Uterus (tissue), 2 donors: Measurements from ENCODE around the gene GAREM2.

Experiments used
- CTCF ChIP-seq, 4 experiments: fragments of 200-600 bp in 2 of 4; fragments of 450-650 bp in 2 of 4; sonication (generic) in 2 of 4; IDR thresholded peaks; one replicate each; pipeline ENCODE4 v1.5.1; 2016 to 2019; ENCODE audit warnings: antibody characterized with exemption in 4 of 4, mild to moderate bottlenecking in 2 of 4, moderate library complexity in 1 of 4
- POLR2A ChIP-seq, 2 donors: fragments of 450-650 bp; IDR thresholded peaks; one replicate each; pipeline ENCODE4 v1.6.1; 2016; ENCODE audit warnings: antibody characterized with exemption in 2 of 2, mild to moderate bottlenecking in 1 of 2, moderate library complexity in 1 of 2

- TF ChIP-seq POLR2A (IDR thresholded peaks at IDR 0.05) (peak in 1 of 2 donors; percentile 20), CTCF (IDR thresholded peaks at IDR 0.05) (peak; percentile 24 to 91 (median 79))
Measured at GRCh38 chr2:26184555-26185303, 11.8 kb downstream of the GAREM2 start.
